ENCODE measurements around the gene PCLAF. TPM values are rescaled to one million over a fixed set of nuclear protein-coding genes. Genes with fewer than 3 reads are reported as not detected.

Gene PCLAF
- total and polyA plus RNA-seq, 2 of the 13 experiments (the other 11 are each of a cell fraction or from before 2014, with no cell fraction given) = 98.6 to 98.9 TPM

- TF ChIP-seq SNAPC5 (CRISPR knock-in tag; IDR thresholded peaks at IDR 0.05; ENCODE audit: borderline replicate concordance) (no peak), ATF7 (IDR thresholded peaks at IDR 0.05) (no peak), ATF7 (CRISPR knock-in tag; IDR thresholded peaks at IDR 0.05) (no peak; the same call in 1 of the 2 replicates), ZNF143 (CRISPR knock-in tag; IDR thresholded peaks at IDR 0.05) (no peak), ZNF780A (CRISPR knock-in tag; IDR thresholded peaks at IDR 0.05) (no peak), ARNT2 (CRISPR knock-in tag; IDR thresholded peaks at IDR 0.05; ENCODE audit: low read depth) (0 out of 2 replicates have a peak, but pooled peaks have one; percentile 65), E2F1 (CRISPR knock-in tag; IDR thresholded peaks at IDR 0.05) (peak; percentile 99), TARDBP (CRISPR knock-in tag; IDR thresholded peaks at IDR 0.05) (0 out of 2 replicates have a peak, but pooled peaks have one; percentile 18), ZNF296 (CRISPR knock-in tag; conservative IDR thresholded peaks at IDR 0.05) (no peak), KAT7 (CRISPR knock-in tag; IDR thresholded peaks at IDR 0.05; ENCODE audit: borderline replicate concordance) (no peak), AKNA (CRISPR knock-in tag; IDR thresholded peaks at IDR 0.05; ENCODE audit: borderline replicate concordance) (no peak), ZNF746 (CRISPR knock-in tag; IDR thresholded peaks at IDR 0.05) (no peak), ZNF580 (CRISPR knock-in tag; IDR thresholded peaks at IDR 0.05; ENCODE audit: borderline replicate concordance, low read depth) (no peak), RBM22 (optimal IDR thresholded peaks at IDR 0.05; ENCODE audit: low read length) (no peak), SMYD3 (CRISPR knock-in tag; IDR thresholded peaks at IDR 0.05) (peak; percentile 73; the same call in 1 of the 2 replicates), ZNF329 (CRISPR knock-in tag; IDR thresholded peaks at IDR 0.05; ENCODE audit: low read depth) (no peak), PBX2 (CRISPR knock-in tag; IDR thresholded peaks at IDR 0.05) (peak; percentile 90), HNF1B (CRISPR knock-in tag; IDR thresholded peaks at IDR 0.05) (peak; percentile 67; the same call in 1 of the 2 replicates), ZNF264 (CRISPR knock-in tag; IDR thresholded peaks at IDR 0.05) (no peak), MXD1 (CRISPR knock-in tag; IDR thresholded peaks at IDR 0.05) (peak; percentile 45; the same call in 1 of the 2 replicates)
Observed at GRCh38 chr15:64381000-64381751, at the start of gene PCLAF (continued).

Measured in HepG2 (cell line).